Amniotic stem cell (primary cell): Measurements from ENCODE around the gene PLAAT5.

Source experiments
- DNase-seq: peaks from one replicate; lab custom pipeline; 2025; lab: John Stamatoyannopoulos, UW

The PLAAT5 gene

DNA sequence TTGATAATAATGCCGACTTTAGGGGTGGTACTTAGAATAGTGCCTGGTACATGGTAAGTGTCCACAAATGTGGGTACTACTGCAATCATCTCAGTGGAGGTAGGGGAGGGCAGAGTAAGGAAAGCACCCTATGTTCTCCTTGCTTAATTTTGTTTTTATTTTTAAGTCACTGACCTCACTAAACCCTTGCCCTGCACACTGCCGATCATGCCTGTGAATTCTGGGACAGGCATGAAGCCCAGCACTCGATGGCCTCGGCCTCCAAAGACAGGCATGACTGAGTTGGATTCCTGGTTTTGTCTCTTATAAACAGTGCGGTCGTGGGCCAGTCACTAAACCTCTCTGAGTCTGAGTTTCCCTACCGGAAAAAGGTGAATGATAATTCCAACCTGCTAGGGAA, 21.8 kb upstream of the PLAAT5 start:
- no peak for DNase-seq

DNA sequence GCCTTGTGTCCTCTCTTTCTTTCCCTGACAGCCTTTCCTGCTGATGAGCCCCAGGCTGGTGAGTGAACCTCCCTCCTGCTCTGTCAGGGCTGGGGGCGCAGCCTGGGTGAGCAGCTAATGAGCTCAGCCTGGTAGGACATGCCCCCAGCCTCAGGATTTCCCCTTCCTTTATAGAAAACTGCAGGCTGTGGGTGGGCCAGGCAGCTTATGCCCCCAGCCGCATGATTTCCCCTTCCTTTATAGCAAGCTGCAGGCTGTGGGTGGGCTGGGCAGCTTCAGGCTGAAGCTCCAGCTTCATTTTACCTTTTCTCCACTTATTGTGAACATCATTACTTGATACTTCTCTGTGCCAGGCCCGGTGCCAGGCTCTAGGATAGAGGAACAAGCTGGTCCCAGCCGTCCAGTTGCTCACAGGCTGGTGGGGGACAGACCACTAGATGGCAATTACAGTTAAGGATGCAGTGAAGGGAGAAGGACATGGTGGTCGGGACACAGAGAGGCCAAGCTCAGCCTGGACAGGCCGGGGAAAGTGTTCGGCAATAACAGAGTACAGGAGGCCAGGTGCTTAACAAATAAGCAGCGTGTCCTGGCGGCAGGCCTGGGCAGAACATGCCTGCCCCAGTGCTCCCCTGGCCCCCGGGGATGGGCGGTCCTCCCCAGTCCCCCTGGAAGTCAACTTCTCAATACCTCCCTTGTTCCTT, 20.2 kb upstream of the PLAAT5 start:
- no peak for DNase-seq

DNA sequence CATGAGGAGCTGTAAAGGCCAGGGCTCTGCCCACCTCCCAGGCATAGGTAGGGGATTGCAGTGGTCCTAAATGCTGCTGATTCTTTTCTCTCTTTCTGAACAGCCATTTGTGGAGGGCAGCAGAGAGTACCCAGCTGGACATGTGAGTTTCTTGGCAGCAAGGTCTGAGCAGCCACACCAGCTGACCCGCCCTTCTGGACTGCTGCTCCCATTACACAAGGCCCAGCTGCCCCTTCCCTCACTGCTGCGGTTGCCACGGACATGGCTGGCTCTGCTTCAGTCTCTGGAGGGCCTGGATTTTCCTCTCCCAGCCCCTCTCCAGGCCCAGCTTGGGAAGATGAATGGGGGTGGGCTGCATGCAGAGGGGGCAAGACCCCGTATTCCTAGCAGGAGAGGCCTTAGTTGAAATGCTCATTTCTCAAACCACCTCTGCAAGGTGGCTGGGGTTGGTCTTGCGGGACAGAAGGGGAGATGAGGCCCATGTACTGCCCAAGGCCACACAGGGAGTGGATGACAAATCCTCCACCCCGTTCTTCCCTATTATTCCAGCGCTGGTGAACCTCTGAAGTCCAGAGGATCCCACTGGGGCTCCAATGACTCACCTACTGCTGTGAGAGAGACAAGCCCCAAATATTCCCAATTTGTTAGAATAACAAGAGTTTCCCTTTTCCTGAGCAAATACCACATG, 19.5 kb upstream of the PLAAT5 start:
- no peak for DNase-seq

DNA sequence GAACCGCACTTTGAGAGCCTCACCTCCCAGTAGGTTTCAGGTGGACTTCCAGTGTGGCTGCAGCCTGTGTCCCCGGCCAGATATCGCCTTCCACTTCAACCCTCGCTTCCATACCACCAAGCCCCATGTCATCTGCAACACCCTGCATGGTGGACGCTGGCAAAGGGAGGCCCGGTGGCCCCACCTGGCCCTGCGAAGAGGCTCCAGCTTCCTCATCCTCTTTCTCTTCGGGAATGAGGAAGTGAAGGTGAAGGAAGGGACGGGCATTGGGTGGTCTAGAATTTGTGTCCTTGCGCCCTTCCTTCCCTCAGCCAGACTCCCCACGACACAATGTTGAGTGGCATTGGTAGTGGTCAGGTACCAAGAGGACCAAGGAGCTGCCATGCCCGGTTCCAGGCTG, 17.8 kb upstream of the PLAAT5 start:
- DNase-seq: no peak

DNA sequence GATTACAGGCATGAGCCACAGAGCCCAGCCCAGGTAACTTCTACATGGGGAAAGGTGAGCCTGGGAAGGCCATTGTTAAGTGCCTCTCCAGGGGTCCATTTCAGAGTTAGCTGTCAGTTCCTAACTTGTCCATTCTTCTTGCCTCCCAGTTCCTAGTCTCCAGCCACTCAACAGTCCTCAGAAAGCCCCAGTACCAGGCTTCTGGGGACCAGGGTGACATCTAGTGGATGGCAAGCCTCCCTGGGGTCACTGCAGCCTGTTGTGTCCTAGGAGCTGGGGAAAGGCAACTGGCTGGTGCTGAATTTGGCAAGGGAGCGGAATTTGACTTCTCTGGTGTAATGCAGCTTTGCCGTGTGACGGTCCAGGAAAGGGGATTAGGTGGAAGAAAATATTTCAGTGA, 17.0 kb upstream of the PLAAT5 start:
- no peak for DNase-seq

DNA sequence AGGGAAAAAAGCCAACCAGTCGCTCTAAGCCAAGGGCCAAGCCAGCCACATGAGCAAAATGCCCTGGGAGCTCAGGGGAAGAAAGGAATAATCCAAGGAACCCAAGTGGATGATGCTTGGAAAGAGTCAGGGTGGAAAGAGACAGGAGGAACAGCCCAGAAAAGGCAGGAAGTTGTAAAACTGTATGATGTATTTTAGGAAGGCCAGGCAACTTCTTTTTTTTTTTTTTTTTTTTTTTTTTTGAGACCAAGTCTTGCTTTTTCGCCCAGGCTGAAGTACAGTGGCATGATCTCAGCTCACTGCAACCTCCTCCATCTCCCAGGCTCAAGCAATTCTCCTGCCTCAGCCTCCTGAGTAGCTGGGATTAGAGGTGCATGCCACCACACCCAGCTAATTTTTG, 16.5 kb upstream of the PLAAT5 start:
- no peak for DNase-seq

DNA sequence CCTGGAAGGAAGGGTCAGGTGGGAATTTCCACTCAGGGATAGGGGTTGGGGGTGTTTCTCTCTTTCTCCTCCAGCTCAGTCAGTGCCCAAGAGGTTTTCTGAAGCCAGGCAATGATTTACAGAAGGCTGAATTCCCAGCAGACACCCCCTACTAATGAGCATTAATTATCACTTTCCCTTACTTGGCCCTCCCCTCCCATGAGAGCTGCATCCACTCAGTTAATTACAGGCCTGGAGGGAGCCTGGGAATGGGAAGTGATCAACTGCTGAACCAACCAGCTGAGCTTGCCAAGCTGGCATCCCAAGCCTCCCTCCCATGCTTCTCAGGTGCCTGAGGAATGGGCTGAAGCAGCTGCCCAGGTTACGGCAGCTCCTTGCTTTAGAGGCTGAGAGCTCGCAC, 15.9 kb upstream of the PLAAT5 start:
- DNase-seq: no peak

DNA sequence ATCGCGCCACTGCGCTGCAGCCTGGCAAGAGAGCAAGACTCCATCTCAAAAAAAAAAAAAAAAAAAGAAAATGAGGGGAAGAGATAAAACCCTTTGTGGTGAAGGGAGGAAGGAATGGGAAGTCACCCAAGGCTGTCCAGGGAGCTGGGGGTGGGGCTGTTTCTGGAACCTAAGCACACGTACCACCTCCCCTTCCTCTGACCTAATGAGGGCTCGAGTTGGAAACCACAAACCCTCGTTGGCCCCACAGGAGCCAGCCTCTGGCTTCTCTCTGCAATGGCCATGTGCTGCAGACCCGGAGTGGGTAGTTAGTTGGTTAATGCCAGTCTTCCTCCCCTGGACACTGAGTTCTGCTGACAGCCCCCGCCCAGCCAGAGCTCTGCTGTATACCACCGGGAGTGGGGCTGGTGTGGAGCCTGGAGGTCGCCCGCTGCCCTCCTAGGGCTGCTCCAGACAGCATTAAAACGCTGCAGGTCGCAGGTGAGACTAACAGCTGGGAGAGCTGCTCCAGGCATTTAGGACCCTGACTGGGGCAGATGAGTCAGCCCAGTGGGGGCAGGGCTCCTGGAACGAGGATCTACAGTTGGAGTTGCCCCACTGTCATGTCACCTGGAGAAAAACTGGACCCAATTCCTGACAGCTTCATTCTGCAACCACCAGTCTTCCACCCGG, 15.0 kb upstream of the PLAAT5 start, which contains the start of gene LGALS12:
TSS of gene LGALS12 (plus strand) at position 228 of the 672 bp plus-strand sequence. CDS start at position 603, 375 bp downstream.
- no peak for DNase-seq

DNA sequence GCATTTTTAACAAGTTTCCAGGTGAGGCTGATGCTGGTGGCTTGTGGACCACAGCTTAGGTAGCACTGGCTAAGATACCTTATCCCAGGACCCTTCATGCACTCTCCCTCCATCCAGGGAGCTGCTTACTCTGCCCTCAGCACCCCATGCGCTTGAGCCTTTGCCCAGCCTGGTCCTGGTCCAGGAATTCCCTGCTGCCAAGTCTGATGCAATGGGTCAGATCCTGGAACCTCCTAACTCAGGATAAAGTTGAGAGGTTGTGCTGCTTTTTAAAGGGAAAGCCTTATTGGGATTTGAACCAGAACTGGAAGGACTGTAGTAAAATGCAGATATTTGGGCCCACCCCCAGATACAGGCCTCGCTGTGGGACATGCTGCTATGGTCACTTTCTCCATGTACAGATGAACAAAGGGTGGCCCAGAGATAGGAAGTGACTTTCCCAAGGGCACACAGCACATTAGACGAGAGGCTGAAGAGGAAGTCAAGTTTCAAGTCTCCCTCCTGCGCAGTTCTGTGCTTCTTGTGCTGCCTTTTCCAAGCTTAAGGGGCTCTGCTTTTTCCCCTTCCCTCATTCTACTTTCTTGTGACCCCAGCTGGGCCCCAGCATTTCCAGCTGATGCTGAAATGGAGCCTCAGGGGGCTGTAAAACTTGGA, 14.1 kb upstream of the PLAAT5 start:
- no peak for DNase-seq

DNA sequence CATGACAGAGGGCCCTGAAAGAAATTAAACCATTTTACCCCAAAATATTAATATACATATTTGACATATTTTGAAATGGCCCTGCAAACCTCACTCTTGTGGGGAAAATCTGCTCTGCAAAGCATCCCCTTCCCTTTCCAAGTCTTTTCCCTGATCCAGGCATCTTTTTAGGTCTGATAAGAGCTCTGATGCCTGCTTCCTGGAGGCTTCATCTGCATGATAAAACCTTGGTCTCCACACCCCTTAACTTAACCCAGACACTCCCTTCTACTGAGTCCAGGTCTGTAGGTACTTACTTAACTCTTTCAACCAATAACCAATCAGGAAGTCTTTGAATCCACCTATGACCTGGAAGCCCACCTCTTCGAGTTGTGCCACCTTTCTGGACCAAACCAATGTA, 13.1 kb upstream of the PLAAT5 start:
- DNase-seq: no peak

DNA sequence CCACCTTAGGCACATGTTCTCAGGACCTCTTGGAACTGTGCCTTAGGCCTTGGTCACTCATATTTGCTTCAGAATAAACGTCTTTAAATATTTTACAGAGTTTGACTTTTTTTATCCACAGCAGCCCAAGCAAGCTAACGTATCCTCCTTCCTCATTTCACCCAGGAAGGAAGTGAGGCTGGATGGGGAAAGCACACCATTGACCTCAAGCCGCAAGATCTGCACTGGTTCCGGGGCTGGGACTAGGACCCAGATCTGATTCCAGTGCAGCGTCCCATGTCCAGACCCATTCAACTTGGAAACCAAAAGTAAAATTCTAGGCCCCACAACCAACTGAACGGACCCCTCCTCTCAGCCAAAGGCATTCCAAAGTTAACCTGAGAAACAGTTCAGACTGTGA, 12.5 kb upstream of the PLAAT5 start:
- DNase-seq: no peak

DNA sequence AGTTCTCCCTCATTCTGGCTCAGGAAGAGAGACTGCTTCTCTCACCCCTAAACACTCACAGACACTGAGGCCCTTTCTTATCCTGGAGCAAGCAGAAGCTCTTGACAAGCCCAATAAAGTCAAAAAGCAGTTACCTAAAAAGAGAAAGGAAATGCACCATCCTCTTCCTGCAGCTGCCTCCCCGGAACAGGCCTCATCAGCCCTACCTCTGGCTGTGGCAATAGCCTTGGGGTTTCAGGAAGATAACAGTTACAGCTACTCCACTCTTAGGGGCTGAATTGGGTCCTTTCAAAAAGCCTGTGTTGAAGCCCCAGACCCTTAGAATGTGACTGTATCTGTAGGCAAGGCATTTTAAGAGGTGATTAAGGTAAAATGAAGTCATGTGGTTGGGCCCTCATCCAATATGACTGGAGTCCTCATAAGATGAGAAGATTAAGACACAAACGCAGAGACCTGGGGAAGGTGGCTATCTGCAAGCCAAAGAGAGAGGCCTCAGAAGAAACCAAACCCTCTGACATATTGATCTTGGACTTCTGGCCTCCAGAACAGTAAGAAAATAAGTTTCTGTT, 11.4 kb upstream of the PLAAT5 start:
- DNase-seq: no peak

DNA sequence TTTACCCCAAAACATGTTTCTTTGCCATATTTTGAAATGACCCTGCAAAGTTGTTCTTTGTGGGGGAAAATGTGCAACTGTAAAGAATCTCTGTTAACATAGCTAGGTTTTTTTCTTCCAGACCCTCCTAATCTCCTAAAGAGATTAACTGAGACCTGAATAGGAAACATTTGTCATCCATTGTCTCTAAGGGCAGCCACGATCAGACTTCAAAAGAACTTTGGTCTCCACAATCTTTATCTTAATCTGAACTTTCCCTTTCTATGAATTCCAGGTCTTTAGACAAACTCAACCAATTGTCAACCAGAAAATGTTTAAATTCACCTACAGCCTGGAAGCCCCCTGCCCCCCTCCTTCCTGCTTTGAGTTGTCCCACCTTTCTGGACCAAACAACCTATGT, 10.3 kb upstream of the PLAAT5 start:
- no peak for DNase-seq

DNA sequence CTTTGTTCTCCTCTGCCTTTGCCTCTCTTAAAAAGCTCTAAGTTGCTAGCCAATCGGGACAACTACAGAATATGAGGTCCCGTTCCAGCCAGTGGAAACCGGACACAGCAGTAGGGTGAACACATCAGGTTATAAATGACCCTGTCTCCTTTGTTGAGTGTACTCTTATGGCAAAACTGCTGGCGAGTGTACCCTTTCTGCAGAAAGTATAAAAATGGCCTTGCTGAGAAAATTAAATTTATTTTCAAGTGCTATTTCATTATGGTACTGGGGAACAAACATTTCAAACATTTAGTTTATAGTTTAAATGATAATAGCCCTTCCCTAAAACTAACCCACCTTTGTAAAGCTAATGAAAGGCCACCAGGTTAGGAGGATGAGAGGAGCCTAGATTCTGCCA, 8.9 kb upstream of the PLAAT5 start:
- DNase-seq: no peak

DNA sequence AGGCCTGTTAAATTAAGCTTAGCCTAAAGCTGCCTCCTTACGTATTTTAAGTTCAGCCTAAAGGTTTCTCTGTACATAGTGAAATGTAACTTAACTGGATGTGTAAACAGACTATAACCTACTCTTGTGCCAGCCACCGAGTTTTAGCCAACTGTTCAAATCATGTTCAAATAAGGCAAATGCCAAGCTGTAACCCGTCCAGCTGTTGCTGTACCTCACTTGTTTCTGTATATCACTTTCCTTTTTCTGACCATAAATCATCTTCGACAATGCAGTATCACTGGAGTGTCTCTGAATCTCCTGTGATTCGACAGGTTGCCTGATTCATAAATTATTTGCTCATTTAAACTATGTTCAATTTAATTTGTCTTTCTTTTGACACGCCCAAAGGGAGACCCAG, 4.0 kb upstream of the PLAAT5 start:
- no peak for DNase-seq

DNA sequence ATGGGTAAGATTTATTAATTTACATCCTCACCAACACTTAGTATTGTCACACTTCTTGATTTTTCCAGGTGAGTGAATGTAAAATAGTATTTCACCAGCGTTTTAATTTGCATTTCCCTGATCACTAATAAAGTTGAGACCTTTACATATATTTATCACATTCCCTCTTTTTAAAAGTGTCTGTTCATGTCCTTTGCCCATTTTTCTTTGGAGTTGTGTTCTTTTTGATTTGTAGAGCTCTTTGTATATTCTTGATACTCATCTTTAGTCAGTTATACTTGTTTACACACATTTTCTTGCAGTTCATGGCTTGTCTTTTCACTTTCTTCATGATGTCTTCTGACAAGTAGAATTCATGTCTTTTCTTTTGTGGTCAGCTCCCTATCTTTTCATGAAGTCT, 2.2 kb upstream of the PLAAT5 start:
- DNase-seq: no peak

DNA sequence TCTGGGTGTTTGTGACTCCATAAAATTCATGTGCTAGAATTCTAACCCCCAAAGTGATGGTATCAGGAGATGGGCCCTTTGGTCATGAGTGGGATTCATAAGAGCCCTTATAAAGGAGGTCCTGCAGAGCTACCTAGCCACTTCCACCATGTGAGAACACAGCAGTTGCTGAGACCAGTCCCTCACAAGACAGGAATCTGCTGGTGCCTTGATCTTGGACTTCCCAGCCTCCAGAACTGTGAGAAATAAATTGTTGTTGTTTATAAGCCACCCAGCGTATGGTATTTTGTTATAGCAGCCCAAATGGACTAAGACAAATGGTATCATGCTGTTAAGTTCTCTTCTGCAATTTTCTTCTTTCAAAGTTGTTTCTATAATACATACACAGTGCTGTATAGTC, 1.5 kb upstream of the PLAAT5 start:
- DNase-seq: no peak

DNA sequence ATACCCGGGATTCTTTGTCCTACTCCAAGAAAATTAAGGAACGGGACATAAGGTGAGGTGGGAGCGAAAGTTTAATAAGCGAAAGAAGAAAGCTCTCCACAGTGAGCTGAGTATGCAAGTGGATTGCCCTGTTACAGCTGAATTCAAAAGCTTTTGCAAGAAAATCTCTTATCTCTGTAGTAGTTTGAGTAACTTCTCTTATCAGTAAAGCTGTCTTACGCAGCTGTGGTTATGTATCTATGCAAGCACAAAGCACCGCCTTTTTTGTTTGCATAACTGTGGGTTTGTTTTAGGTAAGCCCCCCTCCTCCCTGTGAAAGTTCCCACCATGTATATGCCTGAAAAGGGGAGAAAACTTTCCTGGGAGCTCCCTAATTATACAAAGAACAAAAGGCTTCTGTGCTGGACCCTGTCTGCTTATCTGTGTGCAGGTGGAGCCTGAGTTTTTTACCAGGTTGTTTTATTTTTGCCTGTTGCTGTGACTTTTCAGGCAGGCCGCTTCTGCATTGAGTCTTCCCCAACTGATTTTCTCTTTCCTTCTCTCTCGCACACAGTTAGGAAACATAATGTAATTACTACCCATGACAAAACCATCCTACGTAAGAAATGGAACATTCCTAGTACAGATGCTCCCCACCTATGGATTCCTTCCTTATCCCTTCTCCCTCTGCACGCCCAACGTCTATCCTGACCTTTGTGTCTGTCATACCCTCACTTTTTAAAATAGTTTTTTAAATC, 837 bp upstream of the PLAAT5 start:
- DNase-seq: no peak

DNA sequence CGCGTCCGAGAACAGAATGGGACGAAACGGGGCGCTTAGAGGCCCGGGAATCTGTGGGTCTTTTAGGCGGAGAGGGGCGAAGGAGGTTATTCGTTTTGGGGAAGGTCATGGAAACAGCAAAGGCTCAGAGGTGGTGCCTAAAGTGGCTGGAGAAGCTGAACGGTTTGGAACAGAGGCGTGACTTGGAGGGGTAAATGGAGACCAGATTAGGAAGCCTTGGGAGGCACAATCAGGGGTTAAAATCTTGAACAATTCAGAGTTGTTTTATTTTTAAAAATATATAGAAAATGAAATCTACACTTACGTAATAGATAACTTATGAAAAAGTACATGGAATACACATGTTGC, 247 bp upstream of the PLAAT5 start:
- no peak for DNase-seq

DNA sequence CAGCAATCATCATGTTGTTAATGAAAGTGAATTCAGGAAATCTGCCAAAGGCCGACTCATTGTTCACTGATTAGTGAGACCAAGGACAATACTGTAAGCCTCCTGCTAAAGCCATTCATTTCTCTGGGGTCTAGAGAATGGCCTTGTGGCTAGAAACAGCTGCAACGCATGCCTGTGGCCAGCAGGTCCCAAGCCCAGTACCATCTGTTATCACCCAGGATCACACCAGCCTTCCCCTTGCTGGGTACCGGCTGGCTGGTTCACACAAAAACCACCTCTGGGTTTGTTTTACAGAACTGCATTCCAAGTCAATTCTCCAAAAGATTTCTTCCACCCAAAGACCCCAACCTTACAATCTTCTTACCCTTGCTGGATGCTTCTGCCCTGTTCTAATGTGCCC, 1.1 kb downstream of the PLAAT5 start:
- DNase-seq: no peak

DNA sequence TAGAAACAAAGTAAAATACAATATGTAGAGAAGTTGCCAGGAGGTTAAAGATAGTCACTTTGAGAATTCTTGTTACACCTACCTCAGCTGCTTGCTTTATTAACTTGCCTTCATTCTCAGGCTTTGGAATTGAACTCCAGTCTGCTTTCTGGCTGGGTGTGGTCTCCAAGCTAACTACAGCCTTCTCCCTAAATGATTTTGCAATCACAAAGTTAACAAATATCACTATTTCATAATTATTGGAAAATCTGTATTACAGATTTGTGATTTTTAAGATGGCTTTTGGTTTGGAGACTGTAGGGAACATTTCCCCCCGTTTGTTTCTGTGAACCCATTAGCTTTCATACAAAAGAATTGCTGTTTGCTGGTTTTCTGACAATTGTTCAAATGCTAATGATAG, 2.2 kb downstream of the PLAAT5 start:
- no peak for DNase-seq

DNA sequence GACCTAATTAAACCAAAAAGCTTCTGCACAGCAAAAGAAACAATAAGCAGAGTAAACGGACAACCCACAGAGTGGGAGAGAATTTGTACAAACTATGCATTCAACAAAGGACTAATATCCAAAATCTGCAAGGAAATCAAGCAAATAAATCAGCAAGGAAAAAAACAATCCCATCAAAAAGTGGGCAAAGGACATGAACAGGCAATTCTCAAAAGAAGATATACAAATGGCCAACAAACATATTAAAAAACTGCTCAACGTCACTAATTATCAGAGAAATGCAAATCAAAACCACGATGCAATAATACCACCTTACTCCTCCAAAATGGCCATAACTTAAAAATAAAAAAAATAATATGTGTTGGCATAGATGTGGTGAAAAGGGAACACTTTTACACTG, 5.2 kb downstream of the PLAAT5 start:
- no peak for DNase-seq
